Liver (tissue), 3 donors: Measurements from ENCODE around the gene FUT7.

Experiments used
- ATF3 ChIP-seq: IDR thresholded peaks from 2 replicates; pipeline ENCODE4 v1.6.1; 2016; ENCODE audit warnings: antibody characterized with exemption
- FOXA1 ChIP-seq: IDR thresholded peaks from 2 replicates; pipeline ENCODE4 v1.6.1; 2016; ENCODE audit warnings: antibody characterized with exemption
- HNF4A ChIP-seq, 2 donors: conservative IDR thresholded peaks; 2 replicates each; pipeline ENCODE4 v1.6.1; 2016; ENCODE audit warnings: antibody characterized with exemption in 2 of 2, mild to moderate bottlenecking in 2 of 2
- HNF4G ChIP-seq: IDR thresholded peaks from 2 replicates; pipeline ENCODE4 v1.6.1; 2016; ENCODE audit warnings: antibody characterized with exemption
- JUND ChIP-seq, 2 donors: IDR thresholded peaks; 2 replicates each; pipeline ENCODE4 v1.6.1; 2016; ENCODE audit warnings: antibody characterized with exemption in 2 of 2
- RAD21 ChIP-seq, 2 donors: IDR thresholded peaks; 2 replicates each; pipeline ENCODE4 v1.6.1; 2016; ENCODE audit warnings: antibody characterized with exemption in 2 of 2, mild to moderate bottlenecking in 2 of 2
- REST ChIP-seq: IDR thresholded peaks from 2 replicates; pipeline ENCODE4 v1.6.1; 2016; ENCODE audit warnings: antibody characterized with exemption, mild to moderate bottlenecking
- SP1 ChIP-seq: IDR thresholded peaks from 2 replicates; pipeline ENCODE4 v1.6.1; 2018; ENCODE audit warnings: antibody characterized with exemption, mild to moderate bottlenecking
- TAF1 ChIP-seq: conservative IDR thresholded peaks from 2 replicates; pipeline ENCODE4 v1.6.1; 2016; ENCODE audit warnings: antibody characterized with exemption, mild to moderate bottlenecking
- TF ChIP-seq, protein P1 (sequence below): fragments of 150-350 bp; IDR thresholded peaks from 2 replicates; pipeline ENCODE4 v1.5.1; 2017; ENCODE audit warnings: improper control_type of control experiment, low read depth, low read length; ENCODE audit not compliant: missing input control
- TF ChIP-seq, protein P2 (sequence below): IDR thresholded peaks from 2 replicates; pipeline ENCODE4 v1.6.1; 2016; ENCODE audit warnings: antibody characterized with exemption
- donor health status: healthy.
- donor health status: healthy.

GRCh38 chr9:137071282-137071681 is 39.4 kb upstream of the FUT7 start:
- TF ChIP-seq, protein P1, sequence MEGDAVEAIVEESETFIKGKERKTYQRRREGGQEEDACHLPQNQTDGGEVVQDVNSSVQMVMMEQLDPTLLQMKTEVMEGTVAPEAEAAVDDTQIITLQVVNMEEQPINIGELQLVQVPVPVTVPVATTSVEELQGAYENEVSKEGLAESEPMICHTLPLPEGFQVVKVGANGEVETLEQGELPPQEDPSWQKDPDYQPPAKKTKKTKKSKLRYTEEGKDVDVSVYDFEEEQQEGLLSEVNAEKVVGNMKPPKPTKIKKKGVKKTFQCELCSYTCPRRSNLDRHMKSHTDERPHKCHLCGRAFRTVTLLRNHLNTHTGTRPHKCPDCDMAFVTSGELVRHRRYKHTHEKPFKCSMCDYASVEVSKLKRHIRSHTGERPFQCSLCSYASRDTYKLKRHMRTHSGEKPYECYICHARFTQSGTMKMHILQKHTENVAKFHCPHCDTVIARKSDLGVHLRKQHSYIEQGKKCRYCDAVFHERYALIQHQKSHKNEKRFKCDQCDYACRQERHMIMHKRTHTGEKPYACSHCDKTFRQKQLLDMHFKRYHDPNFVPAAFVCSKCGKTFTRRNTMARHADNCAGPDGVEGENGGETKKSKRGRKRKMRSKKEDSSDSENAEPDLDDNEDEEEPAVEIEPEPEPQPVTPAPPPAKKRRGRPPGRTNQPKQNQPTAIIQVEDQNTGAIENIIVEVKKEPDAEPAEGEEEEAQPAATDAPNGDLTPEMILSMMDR, result no peak
- TF ChIP-seq JUND (IDR thresholded peaks at IDR 0.05) (no peak), TAF1 (no peak), FOXA1 (no peak), HNF4A (conservative IDR thresholded peaks at IDR 0.05) (no peak), RAD21 (IDR thresholded peaks at IDR 0.05) (no peak), ATF3 (no peak), HNF4G (no peak), SP1 (no peak), REST (no peak)
- TF ChIP-seq, protein P2, sequence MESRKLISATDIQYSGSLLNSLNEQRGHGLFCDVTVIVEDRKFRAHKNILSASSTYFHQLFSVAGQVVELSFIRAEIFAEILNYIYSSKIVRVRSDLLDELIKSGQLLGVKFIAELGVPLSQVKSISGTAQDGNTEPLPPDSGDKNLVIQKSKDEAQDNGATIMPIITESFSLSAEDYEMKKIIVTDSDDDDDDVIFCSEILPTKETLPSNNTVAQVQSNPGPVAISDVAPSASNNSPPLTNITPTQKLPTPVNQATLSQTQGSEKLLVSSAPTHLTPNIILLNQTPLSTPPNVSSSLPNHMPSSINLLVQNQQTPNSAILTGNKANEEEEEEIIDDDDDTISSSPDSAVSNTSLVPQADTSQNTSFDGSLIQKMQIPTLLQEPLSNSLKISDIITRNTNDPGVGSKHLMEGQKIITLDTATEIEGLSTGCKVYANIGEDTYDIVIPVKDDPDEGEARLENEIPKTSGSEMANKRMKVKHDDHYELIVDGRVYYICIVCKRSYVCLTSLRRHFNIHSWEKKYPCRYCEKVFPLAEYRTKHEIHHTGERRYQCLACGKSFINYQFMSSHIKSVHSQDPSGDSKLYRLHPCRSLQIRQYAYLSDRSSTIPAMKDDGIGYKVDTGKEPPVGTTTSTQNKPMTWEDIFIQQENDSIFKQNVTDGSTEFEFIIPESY, result no peak
